ENCODE results near the gene RMI2. TPM values are rescaled to one million over a fixed set of nuclear protein-coding genes. Genes with fewer than 3 reads are reported as not detected.

Gene RMI2
- total RNA-seq, 6 experiments from 2014 or later = 0.37 to 2.9 (median 1.0) TPM

DNA sequence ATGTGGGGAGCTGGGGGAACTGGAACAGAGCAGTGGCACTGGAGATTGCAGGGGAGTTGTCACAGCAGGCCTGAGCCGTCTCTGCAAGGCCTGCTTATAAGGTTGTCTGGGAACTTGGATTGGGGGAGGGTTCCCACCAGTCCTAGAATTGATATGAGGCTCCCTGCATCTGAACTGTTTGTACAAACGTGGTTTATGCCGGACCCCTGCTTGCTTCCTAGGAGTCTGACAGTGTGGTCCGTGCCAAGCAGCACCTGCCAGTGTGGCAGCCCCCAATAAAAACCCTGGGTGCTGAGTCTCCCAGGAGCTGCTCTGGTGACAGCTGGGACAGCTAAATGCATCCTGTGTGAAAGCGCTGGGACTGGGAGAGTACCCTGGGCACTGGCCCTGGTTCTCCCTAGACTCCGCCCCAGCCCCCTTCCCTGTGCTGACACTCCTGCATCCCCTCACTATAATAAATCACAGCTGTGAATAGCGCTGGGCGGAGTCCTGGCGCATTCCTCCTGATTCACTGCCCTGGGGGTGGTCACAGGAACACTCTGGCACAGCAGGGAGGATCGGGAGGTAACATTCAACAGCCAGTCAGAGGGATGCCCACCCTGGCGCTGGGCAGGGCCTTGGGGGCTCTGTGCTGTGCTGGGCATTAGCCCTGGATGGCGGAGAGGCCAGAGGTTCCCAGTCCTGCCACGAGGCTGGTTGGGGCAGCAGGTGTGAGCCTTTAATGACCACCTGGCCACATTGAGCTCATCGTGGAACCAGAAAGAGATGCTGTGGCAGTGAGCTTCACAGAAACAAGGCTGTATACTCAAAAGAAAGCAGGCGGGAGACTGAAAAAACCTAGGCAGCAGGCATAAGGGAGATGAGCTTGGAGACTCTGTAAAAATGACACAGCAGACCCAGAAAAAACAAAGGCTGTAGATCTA is 45.6 kb downstream of the RMI2 start:
- TF ChIP-seq, protein P1, sequence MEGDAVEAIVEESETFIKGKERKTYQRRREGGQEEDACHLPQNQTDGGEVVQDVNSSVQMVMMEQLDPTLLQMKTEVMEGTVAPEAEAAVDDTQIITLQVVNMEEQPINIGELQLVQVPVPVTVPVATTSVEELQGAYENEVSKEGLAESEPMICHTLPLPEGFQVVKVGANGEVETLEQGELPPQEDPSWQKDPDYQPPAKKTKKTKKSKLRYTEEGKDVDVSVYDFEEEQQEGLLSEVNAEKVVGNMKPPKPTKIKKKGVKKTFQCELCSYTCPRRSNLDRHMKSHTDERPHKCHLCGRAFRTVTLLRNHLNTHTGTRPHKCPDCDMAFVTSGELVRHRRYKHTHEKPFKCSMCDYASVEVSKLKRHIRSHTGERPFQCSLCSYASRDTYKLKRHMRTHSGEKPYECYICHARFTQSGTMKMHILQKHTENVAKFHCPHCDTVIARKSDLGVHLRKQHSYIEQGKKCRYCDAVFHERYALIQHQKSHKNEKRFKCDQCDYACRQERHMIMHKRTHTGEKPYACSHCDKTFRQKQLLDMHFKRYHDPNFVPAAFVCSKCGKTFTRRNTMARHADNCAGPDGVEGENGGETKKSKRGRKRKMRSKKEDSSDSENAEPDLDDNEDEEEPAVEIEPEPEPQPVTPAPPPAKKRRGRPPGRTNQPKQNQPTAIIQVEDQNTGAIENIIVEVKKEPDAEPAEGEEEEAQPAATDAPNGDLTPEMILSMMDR (IDR thresholded peaks at IDR 0.05) = no peak
- no peak for TF ChIP-seq POLR2A (IDR thresholded peaks at IDR 0.05)
- no peak overlapping the region for H3K27ac ChIP-seq
- no peaks in the 10 kb centered on the region for H3K36me3 ChIP-seq
- no peaks in the 10 kb centered on the region for H3K9me3 ChIP-seq
- H3K4me3 ChIP-seq = no peak overlapping the region
- H3K4me1 ChIP-seq = no peaks in the 10 kb centered on the region
- 70% methylated on average over 7 of the region's 15 CpGs for whole genome bisulfite sequencing (ENCODE audit: insufficient coverage, low coverage, low lambda C conversion rate, missing lambda C conversion rate)
- no peaks in the 10 kb centered on the region for H3K27me3 ChIP-seq
- DNase-seq (no peak), ATAC-seq (no peak)
- intact Hi-C loops (cut with DNase I) = loop anchor here (10.0 kb wide), 2 partner anchors 414 to 424 kb away; no protein-coding TSS in a partner anchor

DNA sequence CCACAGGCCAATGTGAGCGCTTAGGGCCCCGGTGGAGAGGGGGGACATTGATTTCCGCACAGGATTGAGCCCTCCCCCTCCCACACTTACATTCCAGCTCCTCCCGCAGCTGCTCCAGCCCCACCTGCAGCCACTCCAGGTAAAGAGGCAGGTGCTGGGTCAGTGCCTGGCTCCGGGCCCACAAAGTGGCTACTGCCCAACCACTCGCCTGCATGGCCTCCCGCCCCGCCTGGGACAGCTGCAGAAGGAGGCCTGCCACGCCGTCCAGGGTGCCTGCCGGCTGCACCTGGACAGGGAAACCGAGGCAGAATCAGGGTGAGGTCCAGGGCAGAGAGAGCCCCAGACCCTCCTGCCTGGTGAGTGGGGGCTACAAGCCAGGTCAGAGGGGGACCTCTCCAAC is 46.3 kb downstream of the RMI2 start:
- ATAC-seq = no peak
- Histone ChIP-seq H3K4me3 (no peak overlapping the region), H3K36me3 (no peaks in the 10 kb centered on the region), H3K27me3 (no peaks in the 10 kb centered on the region), H3K27ac (no peak overlapping the region), H3K4me1 (no peaks in the 10 kb centered on the region), H3K9me3 (no peaks in the 10 kb centered on the region)
- intact Hi-C loops (cut with DNase I) = loop anchor here (10.0 kb wide), 2 partner anchors 413 to 423 kb away; no protein-coding TSS in a partner anchor
- TF ChIP-seq, protein P1 (IDR thresholded peaks at IDR 0.05) = no peak
- no peak for TF ChIP-seq POLR2A (IDR thresholded peaks at IDR 0.05)
- no CpG with 5 or more reads among the region's 12 CpGs for WGBS (ENCODE audit: insufficient coverage, low coverage, low lambda C conversion rate, missing lambda C conversion rate)
- no peak for DNase-seq

DNA sequence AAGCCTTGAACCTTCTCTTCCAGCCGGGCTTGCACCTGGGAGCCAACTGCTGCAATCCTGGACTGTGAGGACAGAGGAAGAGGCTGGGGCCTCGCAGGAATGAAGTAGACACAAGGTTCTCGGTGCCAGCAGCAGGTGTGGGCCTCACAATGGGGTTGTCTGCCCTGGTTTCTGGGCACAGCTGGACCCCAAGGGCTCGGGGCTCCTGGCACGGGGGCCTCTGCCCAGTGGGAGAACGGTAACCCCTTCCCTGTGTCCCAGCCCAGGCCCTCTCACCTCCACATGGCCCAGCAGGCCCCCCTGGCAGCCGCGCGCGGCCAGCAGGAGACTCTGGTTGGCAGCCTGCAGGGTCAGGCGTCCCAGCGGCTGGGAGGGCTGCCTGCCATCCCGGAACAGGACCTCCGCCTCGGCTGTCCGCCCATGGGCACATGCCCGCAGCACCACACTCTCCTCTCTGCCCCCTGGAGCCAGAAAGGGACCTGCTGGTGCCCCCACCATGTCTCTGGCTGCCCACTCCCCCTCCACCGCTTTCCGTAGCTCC is 46.9 kb downstream of the RMI2 start:
- H3K27me3 ChIP-seq = no peaks in the 10 kb centered on the region
- TF ChIP-seq POLR2A (IDR thresholded peaks at IDR 0.05) = no peak
- TF ChIP-seq, protein P1 (IDR thresholded peaks at IDR 0.05) = no peak
- WGBS (ENCODE audit: insufficient coverage, low coverage, low lambda C conversion rate, missing lambda C conversion rate) = 100% methylated on average over 2 of the region's 19 CpGs
- H3K4me3 ChIP-seq = no peak overlapping the region
- no peaks in the 10 kb centered on the region for H3K36me3 ChIP-seq
- no peaks in the 10 kb centered on the region for H3K4me1 ChIP-seq
- no peaks in the 10 kb centered on the region for H3K9me3 ChIP-seq
- DNase-seq (no peak), ATAC-seq (no peak)
- intact Hi-C loops (cut with DNase I) = loop anchor here (10.0 kb wide), 2 partner anchors 413 to 423 kb away; no protein-coding TSS in a partner anchor
- H3K27ac ChIP-seq = no peak overlapping the region

DNA sequence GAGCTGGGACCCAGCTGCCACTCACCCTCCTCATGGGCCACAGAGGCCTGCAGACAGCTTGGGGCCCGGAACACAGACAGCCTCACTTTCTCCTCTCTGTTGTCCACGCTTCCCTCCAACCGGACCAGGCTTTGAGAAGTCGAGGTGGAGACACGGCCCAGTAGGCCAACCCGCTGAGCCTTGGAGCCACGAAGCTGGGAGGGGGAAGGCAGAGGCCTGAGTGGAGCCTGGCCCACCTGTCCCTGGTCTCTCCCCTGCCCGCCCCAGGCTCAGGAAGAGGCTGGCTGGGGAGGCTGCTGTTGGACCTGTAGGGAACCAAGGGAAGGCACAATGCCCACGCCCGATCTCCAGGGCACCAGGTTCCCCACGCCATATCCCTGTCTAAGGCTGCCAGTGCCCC is 48.1 kb downstream of the RMI2 start:
- 83% methylated on average over 2 of the region's 11 CpGs for WGBS (ENCODE audit: insufficient coverage, low coverage, low lambda C conversion rate, missing lambda C conversion rate)
- ATAC-seq (no peak), DNase-seq (no peak)
- intact Hi-C loops (cut with DNase I) = loop anchor here (10.0 kb wide), 2 partner anchors 411 to 421 kb away; no protein-coding TSS in a partner anchor
- Histone ChIP-seq H3K9me3 (no peaks in the 10 kb centered on the region), H3K36me3 (no peaks in the 10 kb centered on the region), H3K4me3 (no peak overlapping the region), H3K27ac (no peak overlapping the region), H3K27me3 (no peaks in the 10 kb centered on the region), H3K4me1 (no peaks in the 10 kb centered on the region)
- TF ChIP-seq, protein P1 (IDR thresholded peaks at IDR 0.05) = no peak
- TF ChIP-seq POLR2A (IDR thresholded peaks at IDR 0.05) = no peak
